Stimulated activated memory B cell treated with anti-CD40 and anti-IgM and Interleukin-4, amounts not matched to agents 10 μg/mL and 1 μg/mL and 100 μg/mL, for 72 hours (primary cell): ENCODE results near the gene CSRNP3.
"Not testable (repeated sequence)": the region's sequence is repeated elsewhere in the genome, so short reads cannot be mapped to it uniquely, and the experiment has no call there.

ENCODE experiments used
- ATAC-seq: fragments of 150-1000 bp; cut with Tn5 transposase; 2 replicates; pipeline ENCODE4 v1.10.0; 2021
- H3K27ac Mint-ChIP-seq: one replicate; pipeline ENCODE4 v1.8.0; 2022; ENCODE audit warnings: mild to moderate bottlenecking, mixed read lengths
- H3K27me3 Mint-ChIP-seq: one replicate; pipeline ENCODE4 v1.8.0; 2022; ENCODE audit warnings: mixed read lengths
- H3K36me3 Mint-ChIP-seq: one replicate; pipeline ENCODE4 v1.8.0; 2022; ENCODE audit warnings: mixed read lengths
- H3K4me1 Mint-ChIP-seq: one replicate; pipeline ENCODE4 v1.8.0; 2022; ENCODE audit warnings: mixed read lengths
- H3K4me3 Mint-ChIP-seq: one replicate; pipeline ENCODE4 v1.8.0; 2022; ENCODE audit warnings: mild to moderate bottlenecking, moderate library complexity, mixed read lengths
- H3K9me3 Mint-ChIP-seq: one replicate; pipeline ENCODE4 v1.8.0; 2022; ENCODE audit warnings: mixed read lengths

CSRNP3 gene

DNA sequence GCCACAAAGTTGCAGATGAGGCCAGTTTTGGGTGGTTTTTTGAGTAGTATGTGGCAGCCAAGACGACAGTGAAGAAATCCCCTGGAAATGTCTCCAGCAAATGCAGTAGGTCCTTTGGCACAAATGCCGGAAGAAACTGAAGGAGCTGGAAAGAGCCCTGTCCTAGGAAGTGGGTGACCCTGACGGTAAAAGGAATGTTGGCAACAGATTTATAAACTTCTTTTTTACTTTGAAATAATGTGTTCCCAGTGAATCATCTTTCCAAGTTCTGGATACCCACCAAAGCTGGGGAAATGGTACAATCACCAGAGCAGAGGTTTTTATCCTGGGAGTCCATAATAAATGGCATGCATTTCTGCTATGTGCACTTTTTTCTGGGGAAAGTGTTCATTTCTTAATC is 112.9 kb downstream of the CSRNP3 start:
- no peak overlapping the region for H3K4me3 Mint-ChIP-seq
- ATAC-seq: no peak
- no peak overlapping the region for H3K27ac Mint-ChIP-seq
- no peaks in the 10 kb centered on the region for H3K9me3 Mint-ChIP-seq
- H3K27me3 Mint-ChIP-seq: no peaks in the 10 kb centered on the region
- H3K4me1 Mint-ChIP-seq: peaks cover 7% of the 10 kb centered on the region
- no peaks in the 10 kb centered on the region for H3K36me3 Mint-ChIP-seq

DNA sequence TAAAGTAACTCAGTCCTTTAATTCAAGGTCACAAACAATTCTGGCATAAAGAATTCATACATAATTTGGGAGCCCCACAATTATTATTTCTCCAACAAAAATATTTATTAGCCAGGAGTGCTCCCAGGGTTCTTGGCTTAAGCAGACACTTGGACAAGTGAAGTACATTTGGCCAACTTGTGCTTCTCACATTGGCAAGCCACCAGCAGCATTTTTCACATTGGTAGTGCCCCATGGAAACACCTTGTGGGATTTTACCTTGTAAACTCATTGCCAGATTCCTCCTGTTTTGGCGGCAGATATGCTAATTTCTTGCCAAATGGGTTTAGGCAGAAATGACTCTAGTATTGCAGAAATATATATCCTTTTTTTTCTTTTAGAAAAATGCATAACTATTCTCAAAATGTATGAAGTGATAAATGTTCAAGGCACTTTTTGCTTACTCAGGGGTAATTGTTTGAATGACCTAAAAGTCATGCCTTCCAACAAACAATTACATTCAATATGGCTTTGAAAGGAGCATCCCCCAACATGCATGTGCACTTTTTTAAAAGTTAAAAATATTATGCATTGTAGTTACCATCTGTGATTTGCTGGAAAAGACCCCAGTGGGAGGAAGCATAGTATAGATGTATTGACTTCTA is 113.5 kb downstream of the CSRNP3 start:
- peaks cover 12% of the 10 kb centered on the region for H3K4me1 Mint-ChIP-seq
- H3K4me3 Mint-ChIP-seq: no peak overlapping the region
- no peaks in the 10 kb centered on the region for H3K9me3 Mint-ChIP-seq
- no peak for ATAC-seq
- H3K36me3 Mint-ChIP-seq: no peaks in the 10 kb centered on the region
- H3K27ac Mint-ChIP-seq: no peak overlapping the region
- no peaks in the 10 kb centered on the region for H3K27me3 Mint-ChIP-seq

DNA sequence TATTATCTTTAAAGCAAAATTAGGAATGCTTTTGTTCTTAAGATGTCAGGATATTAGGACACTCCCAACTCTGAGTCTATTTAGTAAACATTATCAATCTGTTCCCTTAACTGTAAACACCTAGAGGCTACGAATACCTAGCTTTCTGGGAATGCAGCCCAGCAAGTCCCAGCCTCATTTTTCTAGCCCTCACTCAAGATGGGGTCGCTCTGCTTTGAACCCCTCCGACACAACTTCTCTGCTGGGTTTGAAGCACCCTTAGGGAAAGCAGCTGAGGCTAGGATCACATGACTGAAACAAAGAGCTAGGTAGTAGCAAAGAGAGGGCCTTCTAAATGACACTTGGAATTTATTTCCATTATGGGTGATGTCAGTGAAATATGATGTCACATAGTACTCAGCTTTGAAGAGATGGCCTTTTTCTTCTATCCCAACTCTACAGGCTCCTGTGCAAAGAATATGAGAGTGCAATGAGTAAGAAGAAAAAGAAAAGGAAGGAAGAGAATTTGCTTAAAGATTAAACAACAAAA is 114.7 kb downstream of the CSRNP3 start:
- Mint-ChIP-seq H3K4me1 (peaks cover 13% of the 10 kb centered on the region), H3K4me3 (no peak overlapping the region), H3K9me3 (no peaks in the 10 kb centered on the region), H3K27ac (no peak overlapping the region), H3K27me3 (no peaks in the 10 kb centered on the region), H3K36me3 (no peaks in the 10 kb centered on the region)
- no peak for ATAC-seq

DNA sequence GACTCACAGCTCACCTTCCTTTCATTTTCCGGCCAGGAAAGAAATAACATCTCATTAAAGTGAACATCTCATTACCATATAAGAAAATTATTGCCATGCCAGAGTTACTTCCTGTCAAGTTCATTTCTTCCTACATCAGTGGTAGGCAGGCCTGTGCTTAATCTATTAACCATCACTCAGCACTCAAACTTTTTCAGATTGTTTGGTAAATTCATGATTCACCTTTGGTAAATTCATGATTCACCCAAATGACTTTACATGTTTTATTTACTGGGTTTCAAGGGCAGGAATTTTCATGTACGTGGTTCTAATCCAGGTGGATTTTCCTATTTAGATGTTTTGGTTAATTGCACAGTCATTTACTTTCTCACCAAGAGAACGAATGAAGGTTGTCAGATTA is 116.5 kb downstream of the CSRNP3 start:
- ATAC-seq: no peak

DNA sequence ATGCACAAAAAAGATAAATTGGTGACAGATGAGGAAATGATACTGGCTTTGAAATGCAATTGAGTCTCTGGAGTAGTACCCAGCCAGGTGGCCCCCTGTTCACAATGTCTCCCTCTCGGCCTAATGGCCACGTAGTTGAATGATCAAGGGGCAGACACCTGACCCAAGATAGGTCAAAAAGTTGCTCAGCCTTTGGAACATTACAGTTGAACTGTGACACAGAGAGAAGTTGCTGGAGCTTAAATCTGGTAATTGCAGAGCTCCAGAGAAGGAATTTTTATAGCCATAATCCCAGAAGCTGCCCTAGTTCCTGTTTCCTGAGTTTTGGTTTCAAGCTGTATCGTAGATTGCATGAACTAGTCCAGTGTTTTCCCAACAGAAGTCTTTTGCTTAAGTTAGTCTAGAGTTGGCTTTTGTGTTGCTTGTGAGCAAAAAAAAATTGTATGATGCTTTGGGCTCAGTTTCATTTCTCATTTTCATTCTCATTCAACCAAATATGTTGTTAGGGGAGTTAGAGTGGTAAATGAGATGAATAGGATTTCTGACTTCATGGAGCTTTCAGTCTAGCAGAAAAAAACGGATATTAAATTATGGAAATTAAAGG is 117.9 kb downstream of the CSRNP3 start:
- peak overlapping the region; percentile 48 for H3K27ac Mint-ChIP-seq
- peaks cover 6% of the 10 kb centered on the region for H3K9me3 Mint-ChIP-seq
- no peak overlapping the region for H3K4me3 Mint-ChIP-seq
- peaks cover 5% of the 10 kb centered on the region for H3K36me3 Mint-ChIP-seq
- ATAC-seq: peak; percentile 69
- H3K27me3 Mint-ChIP-seq: peaks cover 9% of the 10 kb centered on the region
- peaks cover 13% of the 10 kb centered on the region for H3K4me1 Mint-ChIP-seq

More for the DNA sequence above, 116.5 kb downstream of the CSRNP3 start:
- Mint-ChIP-seq H3K9me3 (peaks cover 4% of the 10 kb centered on the region), H3K4me1 (peaks cover 13% of the 10 kb centered on the region), H3K4me3 (no peak overlapping the region), H3K36me3 (peaks cover 4% of the 10 kb centered on the region), H3K27me3 (peaks cover 4% of the 10 kb centered on the region), H3K27ac (no peak overlapping the region)

DNA sequence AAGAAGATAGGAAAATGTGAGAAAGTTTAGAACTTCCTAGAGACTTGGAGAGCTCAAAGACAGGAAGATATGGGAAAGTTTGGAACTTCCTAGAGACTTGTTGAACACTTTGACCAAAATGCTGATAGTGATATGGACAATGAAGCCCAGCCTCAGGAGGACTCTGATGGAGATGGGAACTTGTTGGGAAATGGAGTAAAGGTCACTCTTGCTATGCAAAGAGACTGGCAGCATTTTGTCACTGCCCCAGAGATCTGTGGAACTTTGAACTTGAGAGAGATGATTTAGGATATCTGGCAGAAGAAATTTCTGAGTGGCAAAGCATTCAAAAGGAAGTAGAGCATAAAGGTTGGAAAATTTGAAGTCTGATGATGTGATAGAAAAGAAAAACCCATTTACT is 121.5 kb downstream of the CSRNP3 start:
- not testable (repeated sequence) for H3K9me3 Mint-ChIP-seq, H3K36me3 Mint-ChIP-seq, H3K4me3 Mint-ChIP-seq, H3K27me3 Mint-ChIP-seq, ATAC-seq
- H3K4me1 Mint-ChIP-seq: peaks cover 21% of the 10 kb centered on the region
- peak overlapping the region; percentile 48 for H3K27ac Mint-ChIP-seq

DNA sequence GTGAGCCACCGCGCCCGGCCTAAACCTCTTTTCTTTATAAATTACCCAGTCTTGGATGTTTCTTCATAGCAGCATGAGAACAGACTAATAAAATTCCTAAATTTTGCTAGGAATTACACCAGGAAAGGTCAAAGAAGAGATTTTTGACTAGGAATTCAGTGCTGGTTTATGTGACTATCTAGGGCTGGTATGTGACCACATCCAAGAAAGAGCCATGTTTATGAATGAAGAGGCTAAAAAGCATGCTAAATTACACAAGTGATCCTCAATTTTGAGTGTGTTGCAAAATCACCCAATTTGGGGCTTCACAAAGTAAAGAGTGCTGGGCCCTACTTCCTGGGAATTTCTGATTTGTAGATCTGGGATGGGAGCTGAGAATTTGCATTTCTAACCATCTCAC is 123.6 kb downstream of the CSRNP3 start:
- Mint-ChIP-seq H3K27me3 (peaks cover 9% of the 10 kb centered on the region), H3K4me1 (peaks cover 8% of the 10 kb centered on the region), H3K9me3 (peaks cover 6% of the 10 kb centered on the region), H3K36me3 (peaks cover 5% of the 10 kb centered on the region), H3K4me3 (no peak overlapping the region), H3K27ac (no peak overlapping the region)
- no peak for ATAC-seq

DNA sequence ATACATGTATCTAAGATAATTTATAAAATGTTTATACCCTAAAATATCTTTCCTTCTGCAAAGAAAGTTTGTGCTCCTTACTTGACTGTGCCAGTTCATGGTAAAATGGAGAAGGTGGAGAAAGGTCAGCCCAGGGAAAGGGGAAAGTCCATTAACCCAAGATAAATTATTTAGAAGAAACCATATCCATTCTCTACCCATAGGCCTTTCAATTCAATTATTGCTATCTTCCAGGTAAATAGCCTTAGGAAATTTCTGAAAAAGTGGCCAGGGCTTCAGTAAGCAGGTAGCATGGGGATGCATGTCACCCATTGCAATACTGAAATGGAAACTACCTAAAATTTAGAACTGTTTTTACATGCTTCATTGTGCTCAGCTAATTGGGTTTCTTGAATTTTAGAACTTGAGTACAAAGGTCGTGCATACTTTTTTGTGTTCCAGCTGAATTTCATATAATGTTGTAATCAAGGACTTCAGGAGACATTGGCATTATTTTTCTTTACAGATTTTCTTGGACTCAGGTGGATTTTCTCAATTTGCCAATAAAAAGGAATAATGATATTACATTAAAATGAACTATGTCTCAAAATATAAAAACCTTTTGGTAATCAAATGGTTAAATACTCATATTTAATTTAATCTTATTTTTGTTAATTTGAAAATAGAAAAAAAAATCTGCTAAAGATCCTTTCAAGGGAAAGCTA is 124.9 kb downstream of the CSRNP3 start:
- Mint-ChIP-seq H3K27ac (no peak overlapping the region), H3K4me3 (no peak overlapping the region), H3K36me3 (peaks cover 5% of the 10 kb centered on the region), H3K4me1 (peaks cover 8% of the 10 kb centered on the region), H3K27me3 (peaks cover 17% of the 10 kb centered on the region), H3K9me3 (peaks cover 6% of the 10 kb centered on the region)
- ATAC-seq: no peak

DNA sequence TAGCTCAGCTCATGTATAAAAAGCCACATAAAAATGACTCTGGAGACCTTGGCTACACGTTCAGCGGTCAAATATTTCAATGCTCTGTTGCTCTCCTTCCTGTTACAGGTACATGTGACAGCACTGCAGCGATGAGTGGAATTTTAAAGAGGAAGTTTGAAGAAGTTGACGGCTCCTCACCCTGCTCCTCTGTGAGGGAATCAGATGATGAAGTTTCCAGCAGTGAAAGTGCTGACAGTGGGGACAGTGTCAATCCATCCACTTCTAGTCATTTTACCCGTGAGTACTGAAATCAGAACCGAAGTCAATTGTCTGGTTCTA is 125.4 kb downstream of the CSRNP3 start:
- Mint-ChIP-seq H3K9me3 (peaks cover 6% of the 10 kb centered on the region), H3K4me1 (peaks cover 8% of the 10 kb centered on the region), H3K36me3 (peaks cover 5% of the 10 kb centered on the region), H3K4me3 (peak overlapping the region; percentile 29), H3K27ac (no peak overlapping the region), H3K27me3 (peaks cover 18% of the 10 kb centered on the region)
- peak; percentile 90 for ATAC-seq

DNA sequence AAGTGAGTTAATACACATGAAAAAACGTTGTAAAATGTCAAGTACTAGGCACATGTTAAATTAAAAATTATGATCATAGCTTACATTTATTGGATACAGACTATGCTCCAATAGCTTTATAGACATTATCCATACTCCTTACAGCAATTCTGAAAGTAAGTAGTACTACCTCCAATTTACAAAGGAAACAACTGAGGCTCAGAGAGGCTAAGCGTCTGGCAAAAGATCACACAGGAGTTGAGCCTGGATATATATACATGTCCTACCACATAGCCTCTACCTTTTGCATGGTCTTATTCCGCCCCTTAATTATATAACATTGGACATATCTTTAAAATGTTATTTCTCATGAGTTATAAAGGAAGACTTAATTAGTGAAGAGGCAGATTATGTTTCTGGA is 127.3 kb downstream of the CSRNP3 start:
- Mint-ChIP-seq H3K36me3 (no peaks in the 10 kb centered on the region), H3K4me3 (no peak overlapping the region), H3K9me3 (no peaks in the 10 kb centered on the region), H3K27me3 (peaks cover 9% of the 10 kb centered on the region), H3K4me1 (peaks cover 8% of the 10 kb centered on the region), H3K27ac (no peak overlapping the region)
- no peak for ATAC-seq

DNA sequence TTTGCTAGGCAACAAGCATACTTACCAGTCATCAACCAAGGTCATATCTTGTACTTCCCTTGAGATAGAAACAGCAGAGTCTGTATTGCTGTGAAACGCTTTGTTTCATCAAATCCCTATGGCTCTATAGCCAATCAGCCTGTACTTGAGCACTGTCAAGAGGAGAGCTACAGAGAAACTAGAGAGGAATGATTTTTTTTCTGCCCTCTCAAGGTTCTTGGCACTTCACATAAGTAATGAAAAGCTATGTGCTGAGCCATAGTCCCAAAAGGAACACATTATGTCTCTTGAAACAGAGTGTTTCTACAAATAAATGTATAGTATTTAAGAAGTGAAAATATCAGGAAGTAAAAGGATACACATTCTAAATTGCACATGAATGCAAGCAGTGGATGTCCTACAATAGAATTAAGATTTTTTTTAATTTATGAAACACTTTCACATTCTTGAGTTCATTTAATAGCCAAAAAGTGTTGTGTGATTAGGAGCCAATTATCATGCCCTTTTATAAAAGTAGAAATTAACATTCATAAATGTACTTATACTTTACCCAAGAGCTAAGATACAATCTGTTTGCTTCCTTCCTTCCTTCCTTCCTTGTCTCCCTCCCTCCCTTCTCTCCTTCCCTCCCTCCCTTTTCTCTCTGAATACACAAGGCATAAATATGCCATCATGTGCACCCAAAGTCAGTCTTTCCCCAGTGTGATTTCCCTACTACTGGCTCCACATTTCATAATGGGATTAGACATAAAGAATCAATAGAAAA is 131.8 kb downstream of the CSRNP3 start:
- peaks cover 22% of the 10 kb centered on the region for H3K27me3 Mint-ChIP-seq
- no peaks in the 10 kb centered on the region for H3K36me3 Mint-ChIP-seq
- no peak overlapping the region for H3K27ac Mint-ChIP-seq
- no peak overlapping the region for H3K4me3 Mint-ChIP-seq
- H3K9me3 Mint-ChIP-seq: no peaks in the 10 kb centered on the region
- no peaks in the 10 kb centered on the region for H3K4me1 Mint-ChIP-seq
- ATAC-seq: no peak

DNA sequence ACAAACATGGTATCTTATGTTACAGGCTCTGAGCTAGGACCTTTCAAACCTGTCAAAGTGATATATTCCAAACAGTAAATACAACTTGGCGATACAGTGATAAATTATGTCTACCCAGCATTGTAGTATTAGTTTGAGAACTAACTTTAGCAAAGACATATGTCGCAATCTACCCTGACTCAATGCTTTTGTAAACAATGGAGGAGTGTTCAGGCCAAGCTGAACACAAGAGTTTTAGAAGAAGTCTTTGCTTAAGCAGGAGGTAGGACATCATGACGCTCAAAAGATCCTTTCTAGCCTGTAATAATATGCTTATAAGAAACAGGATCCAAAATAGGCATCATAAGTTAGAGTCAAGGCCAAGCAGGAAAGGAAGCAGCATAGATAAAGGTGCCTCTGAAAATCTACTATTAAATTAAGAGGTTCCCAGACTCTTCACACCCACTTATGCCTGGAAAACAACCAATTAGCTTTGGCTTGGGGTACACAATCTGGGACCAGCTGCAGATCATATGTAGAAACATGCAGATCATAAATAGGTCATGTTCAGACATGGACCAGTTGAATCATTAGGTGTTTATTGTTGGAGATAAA is 132.5 kb downstream of the CSRNP3 start:
- no peak for ATAC-seq
- no peaks in the 10 kb centered on the region for H3K9me3 Mint-ChIP-seq
- H3K36me3 Mint-ChIP-seq: no peaks in the 10 kb centered on the region
- peaks cover 22% of the 10 kb centered on the region for H3K27me3 Mint-ChIP-seq
- no peak overlapping the region for H3K27ac Mint-ChIP-seq
- no peaks in the 10 kb centered on the region for H3K4me1 Mint-ChIP-seq
- no peak overlapping the region for H3K4me3 Mint-ChIP-seq

DNA sequence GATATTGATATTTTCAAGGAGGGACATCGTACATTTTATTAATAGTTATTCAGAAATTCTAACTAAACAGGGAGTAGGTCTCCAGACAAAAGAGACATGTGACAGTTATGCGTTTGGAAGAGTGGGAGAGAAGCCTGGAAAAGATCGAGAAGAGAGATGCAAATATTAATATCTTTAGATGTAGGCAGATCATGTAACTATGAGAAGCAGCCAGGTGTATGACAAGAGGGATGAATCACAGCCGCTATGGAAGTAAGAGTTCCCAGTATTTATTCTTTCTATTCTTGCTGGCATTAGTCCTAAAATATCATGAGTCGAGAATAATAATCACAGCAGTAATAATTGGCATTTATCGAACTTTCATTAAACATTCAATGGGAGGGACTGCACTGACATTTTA is 140.2 kb downstream of the CSRNP3 start:
- H3K36me3 Mint-ChIP-seq: no peaks in the 10 kb centered on the region
- H3K9me3 Mint-ChIP-seq: no peaks in the 10 kb centered on the region
- H3K27ac Mint-ChIP-seq: no peak overlapping the region
- no peak for ATAC-seq
- H3K4me3 Mint-ChIP-seq: no peak overlapping the region
- H3K4me1 Mint-ChIP-seq: peaks cover 10% of the 10 kb centered on the region
- peaks cover 5% of the 10 kb centered on the region for H3K27me3 Mint-ChIP-seq

DNA sequence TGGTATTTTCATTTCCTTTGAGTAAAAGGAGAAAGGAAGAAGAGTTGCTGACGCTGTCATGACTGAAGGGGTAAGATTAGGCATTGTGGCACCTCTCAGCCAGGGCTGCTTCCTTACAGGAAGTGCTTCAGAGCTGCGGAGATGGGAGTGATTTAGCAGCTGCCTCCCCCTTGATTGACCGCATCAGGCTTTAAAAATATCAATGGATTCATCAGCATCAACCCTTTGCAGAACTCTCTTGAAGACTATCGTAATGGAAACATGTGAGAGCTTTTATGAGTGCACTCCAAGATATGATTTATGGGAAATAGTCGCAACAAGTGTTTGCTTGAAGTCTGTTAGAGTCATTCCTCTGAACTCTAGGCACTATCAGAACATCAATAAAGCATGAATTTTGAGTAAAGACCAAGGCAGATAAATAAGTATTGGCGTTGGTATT is 141.1 kb downstream of the CSRNP3 start:
- Mint-ChIP-seq H3K27me3 (peaks cover 12% of the 10 kb centered on the region), H3K4me1 (peaks cover 10% of the 10 kb centered on the region), H3K4me3 (no peak overlapping the region)

More for the DNA sequence above, 141.1 kb downstream of the CSRNP3 start:
- Mint-ChIP-seq H3K36me3 (no peaks in the 10 kb centered on the region), H3K9me3 (no peaks in the 10 kb centered on the region), H3K27ac (no peak overlapping the region)
- no peak for ATAC-seq
